GM19395 (cell line): Measurements from ENCODE around the gene KIAA1328.
"Not testable (repeated sequence)": the region's sequence is repeated elsewhere in the genome, so short reads cannot be mapped to it uniquely, and the experiment has no call there.

ENCODE experiments used
- ATAC-seq: cut with Tn5 transposase; IDR thresholded peaks from one replicate; pipeline ENCODE4 v1.9.1; 2021; ENCODE audit warnings: mild to moderate bottlenecking, moderate library complexity; ENCODE audit not compliant: unreplicated experiment

KIAA1328 gene

DNA sequence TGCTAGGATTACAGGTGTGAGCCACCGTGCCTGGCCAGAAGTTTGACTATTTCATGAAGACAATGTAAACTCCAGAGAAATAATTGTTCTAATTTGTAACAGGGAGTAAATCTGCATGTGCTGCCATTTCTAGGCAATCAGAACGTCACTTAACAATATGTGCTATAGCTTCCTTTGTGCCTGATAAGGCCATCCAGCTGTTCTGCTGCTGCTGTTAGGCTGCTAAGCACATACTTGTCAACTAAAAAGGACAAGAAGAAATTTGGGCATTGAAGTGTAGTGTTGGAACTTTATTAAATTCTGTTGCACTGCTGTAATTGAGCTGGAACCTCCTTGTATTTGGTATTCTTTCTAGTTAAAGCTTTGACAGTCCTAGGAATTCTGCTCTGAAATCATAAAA, 57.1 kb downstream of the KIAA1328 start:
- ATAC-seq = no peak

DNA sequence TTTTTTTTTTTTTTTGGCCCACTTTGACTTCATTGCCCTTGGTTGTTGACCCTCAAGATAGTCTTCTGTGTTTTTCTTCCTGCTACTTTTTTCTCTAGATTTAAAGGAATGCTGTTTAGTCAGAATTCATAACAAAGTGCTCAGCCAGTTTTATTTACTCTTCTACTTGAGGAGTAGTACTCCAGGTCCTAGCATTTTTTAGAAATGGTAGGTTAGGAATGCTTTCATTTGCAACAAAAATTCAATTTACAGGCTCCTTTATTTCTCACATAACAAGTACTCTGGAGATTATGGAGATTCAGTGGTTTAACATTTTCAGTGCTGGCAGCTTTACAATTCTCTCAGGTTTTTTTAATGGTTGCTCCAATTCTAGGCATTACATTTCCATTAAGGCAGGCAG, 58.2 kb downstream of the KIAA1328 start:
- ATAC-seq = no peak

DNA sequence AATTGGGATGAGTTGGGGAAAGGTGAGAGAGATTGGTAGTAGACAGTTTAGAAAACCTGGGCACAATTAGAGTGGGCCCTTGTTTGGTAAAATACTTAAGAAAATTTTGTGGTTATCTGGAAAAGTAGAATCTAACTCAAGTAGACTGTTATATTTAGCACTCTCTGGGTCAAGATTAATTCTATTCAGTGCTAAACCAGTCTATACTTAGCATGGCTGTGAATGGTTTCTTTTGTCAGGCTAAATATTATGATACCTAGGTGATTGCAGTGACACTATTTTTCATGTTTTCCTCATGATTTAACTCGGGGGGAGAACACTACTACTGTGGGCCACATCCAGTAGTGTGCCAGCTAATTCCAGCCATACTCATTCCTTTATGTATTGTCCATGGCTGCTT, 58.9 kb downstream of the KIAA1328 start:
- ATAC-seq = no peak

DNA sequence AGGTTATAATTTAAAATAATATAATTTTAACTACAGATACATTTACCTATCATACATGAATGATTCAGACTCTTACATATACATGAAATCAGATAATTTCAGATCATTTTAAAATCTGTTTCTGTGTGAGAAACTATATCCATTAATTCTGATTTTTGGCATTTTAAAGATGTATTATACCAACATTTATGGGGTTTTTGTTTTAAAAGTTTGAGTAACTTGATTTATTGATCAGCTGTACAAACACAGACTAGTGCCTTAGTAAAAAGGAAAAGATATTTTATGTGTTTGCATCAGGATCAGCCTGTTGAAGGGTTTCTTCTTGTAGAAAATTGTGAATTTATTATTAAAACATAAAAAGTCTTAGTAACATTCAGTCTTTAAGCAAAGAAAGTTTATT, 59.9 kb downstream of the KIAA1328 start:
- ATAC-seq = no peak

DNA sequence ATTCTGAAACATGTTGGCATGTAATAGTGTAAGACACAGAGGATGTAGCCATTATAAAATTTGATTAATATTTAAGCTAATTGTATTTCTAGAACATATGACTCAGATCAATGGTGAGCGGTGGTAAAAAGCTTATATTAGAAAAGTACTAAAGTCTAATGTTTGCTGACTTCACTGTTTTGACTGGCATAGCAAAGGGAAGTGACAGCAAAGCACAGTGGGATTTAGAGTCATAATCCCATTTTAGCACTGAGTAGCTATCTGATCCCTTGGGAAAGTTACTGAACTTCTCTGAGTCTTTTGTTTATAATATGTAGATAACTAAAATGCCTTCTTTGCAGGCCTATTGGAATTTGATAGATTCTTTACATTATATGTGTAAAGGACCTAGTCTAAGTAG, 60.4 kb downstream of the KIAA1328 start:
- ATAC-seq = no peak

DNA sequence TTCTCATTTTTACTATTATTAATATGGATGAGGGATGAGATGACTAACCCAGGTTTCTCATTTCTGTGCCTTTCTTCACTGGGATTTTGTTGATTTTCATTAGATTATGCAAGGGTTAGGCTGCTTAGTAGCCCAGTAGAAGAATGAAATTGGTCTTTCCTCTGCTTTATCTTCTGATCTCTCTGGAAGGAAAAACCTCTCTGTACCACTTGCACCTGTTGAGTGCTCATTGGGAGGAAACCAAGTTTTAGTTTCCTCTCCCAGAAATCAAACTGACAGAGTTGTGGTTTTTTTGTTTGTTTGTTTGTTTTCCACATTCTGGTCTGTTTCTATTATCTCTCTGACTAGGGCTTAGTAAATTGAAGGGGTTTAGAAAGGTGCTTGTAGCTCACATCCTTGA, 60.8 kb downstream of the KIAA1328 start:
- no peak for ATAC-seq

DNA sequence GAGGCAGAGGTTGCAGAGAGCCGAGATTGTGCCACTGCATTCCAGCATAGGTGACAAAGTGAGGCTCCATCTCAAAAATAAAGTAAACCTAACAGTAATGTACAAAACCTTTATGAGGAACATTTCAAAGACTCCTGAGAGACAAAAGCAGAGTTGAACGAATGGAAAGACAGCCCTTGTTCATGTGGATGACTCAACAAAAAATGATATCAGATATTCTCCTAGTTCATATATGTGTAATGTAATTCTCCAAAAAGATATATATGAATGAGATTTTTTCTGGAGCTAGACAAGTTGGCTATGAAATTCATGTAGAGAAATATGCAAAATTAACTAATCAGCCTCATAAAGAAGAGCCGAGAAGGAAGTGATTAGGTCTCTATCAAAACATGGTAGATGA, 61.7 kb downstream of the KIAA1328 start:
- ATAC-seq = no peak

DNA sequence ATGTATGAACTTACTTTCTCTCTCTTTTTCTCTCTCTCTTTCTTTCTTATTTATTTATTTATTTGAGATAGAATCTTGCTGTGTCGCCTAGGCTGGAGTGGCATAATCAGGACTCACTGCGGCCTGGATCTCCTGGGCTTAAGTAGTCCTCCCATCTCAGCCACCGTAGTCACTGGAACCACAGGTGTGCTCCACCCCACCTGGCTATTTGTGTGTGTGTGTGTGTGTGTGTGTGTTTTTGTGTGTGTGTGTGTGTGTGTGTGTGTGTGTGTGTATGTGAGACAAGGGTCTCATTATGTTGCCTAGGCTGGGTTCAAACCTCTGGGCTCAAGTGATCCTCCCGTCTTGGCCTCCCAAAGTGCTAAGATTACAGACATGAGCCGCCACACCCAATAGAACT, 64.3 kb downstream of the KIAA1328 start:
- no peak for ATAC-seq

DNA sequence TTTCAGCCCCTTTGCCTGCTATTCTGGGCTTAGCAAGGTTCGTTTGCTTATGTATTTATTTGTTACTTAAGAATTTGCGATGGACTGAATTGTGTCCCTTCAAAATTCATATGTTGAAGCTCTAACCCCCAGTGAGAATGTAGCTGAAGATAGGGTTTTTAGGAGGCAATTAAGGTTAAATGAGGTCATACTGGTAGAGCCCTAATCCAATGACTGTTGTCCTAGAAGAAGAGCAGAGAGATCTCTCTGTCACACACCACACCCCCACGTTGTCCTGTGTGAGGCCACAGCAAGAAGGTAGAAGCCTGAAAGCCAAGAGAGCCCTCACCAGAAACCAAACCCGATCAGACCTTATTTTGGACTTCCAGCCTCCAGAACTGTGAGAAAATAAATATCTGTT, 66.7 kb downstream of the KIAA1328 start:
- ATAC-seq = no peak

DNA sequence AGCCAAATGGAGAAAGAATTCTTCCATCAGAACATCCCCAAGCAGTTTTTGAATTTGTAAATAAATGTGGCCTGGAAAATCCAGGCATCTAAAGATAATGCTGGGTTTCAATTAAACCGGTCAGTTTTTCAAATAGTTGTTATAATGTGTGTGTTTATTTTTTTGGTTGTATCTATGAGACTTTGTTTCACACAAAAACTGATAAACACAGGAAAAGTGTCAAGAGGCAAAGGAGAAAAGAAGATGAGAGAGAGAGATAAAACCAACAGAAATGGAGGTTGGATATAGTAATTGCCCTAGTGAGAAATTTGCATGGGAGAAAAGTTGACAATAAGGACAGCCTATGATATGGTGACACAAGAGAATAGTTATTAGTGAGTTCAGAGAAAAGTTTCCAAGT, 68.3 kb downstream of the KIAA1328 start:
- no peak for ATAC-seq

DNA sequence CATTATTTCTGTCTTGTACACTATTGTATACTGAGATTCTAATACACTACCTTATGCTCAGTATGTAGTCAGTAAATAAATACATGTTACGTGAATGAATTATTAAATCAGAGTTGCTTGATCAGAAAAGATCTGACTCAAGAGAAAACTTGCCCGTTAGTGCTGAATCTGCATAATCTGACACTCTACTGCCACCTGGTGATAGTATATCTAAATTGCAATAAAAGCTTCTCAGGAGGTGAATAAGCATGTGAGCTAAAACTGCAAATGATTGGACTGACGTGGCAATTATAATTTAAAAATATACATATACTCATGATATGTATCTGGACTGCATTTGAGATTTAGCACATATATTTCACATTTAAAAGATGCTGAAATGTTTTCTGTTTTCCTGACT, 70.4 kb downstream of the KIAA1328 start:
- no peak for ATAC-seq

DNA sequence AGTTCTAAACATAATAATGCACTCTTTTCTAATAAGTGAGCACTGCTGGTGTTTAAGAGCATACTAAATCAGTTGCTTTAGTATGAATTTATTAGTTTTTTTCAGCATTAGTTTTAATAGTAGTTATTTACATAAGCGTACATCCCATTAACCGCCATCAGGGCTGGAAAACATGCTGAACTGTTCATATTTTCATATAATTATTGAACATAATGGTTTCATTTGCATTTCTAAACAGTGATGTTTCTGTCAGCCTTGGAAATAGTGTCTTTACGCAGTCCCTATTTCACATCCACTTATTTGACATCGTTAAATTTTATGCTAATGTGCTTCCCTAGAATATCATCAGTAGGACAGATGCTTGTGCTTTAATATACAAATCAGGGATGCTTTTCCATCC, 71.5 kb downstream of the KIAA1328 start:
- no peak for ATAC-seq

DNA sequence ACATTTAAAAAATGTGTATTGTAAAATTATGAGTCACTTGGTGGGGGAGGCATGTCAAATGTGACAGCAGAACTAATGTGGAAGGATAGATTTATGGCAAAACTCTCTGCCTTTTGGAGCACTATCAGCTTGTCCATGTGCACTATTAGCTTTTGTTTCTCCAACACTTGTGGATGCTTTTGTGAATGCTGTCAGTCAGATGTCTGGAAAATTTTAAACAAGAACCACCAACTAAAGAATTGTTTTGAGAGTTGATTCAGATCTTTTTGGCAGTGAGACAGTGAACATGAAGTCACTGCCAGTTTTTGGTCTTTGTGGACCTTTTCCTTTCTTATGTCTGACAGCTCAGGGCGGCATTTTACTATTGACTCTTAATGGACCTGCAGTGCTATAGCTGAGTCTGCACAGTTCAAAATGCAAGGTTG, 72.4 kb downstream of the KIAA1328 start:
- no peak for ATAC-seq

DNA sequence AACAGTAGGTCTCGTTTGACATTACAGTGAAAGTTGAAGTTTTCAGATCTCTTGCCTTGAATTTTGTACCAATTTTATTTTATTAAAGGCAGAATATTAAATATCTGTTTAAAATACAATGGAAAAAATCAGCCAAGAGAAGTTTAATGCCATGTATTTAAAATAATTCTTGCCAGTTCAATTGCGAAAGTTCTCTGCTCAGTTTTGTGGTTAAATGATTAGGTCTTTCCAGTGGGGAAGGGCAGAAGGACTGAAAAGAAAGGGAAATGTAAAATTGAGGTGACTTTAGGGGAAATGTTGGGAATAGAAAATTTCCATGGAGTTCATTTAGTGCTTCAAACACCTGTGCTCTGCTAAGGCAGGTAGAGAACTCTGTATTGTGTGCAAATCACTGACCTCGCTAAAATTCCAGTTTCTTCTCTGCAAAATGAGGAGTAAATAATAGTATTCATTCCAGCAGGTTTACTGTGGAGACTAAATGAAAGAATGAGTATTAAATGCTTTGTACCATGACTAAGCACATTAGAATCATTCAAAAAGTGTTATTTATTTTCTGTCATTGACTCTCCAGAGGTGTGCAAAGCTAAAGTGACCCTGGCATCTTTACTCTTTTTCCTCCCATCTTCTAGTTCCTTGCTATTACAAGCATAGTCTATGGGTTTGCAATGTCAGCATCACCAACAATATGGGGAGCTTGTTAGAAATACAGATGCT, 74.4 kb downstream of the KIAA1328 start:
- no peak for ATAC-seq

DNA sequence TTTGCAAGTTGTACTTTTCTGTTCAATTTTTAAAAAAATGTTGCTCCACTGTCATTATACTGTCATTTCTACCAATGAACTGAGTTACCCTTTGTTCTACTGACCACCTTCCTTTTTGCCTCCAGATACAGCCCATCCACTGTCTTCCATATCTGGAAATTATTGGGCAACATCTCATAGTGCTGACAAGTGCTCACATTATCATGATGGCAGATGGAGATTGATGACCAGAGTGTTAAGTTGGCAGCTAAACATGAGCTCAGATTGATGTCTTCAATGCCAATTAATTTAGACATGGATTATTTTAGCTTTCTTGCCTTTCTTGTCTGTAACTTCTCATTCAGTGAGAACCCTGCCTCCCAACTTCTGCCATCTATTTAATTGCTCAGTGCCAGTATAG, 76.6 kb downstream of the KIAA1328 start:
- ATAC-seq = no peak

DNA sequence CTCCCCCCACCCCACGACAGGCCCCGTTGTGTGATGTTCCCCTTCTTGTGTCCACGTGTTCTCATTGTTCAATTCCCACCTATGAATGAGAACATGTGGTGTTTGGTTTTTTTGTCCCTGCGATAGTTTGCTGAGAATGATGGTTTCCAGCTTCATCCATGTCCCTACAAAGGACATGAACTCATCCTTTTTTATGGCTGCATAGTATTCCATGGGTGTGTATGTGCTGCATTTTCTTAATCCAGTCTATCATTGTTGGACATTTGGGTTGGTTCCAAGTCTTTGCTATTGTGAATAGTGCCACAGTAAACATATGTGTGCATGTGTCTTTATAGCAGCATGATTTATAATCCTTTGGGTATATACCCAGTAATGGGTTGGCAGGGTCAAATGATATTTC, 80.4 kb downstream of the KIAA1328 start:
- ATAC-seq = not testable (repeated sequence)

DNA sequence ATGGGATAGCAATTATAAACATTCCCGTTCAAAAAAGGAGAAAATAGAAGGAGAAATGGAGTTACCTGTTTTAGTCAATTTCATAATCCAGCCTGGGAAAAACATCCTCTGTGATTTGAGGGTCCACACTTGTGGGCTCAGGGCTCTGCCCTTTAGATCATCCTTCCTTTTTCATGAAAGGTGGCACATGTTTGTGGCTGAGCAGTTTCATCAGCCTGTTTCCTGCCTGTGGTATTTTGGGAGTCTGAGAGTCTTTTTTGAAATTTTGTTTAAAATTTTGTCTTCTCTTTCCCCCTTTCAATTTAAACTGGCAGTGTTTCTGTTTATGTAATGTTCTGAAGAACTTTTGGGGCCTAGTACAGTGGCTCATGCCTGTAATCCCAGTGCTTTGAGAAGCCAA, 84.0 kb downstream of the KIAA1328 start:
- ATAC-seq = no peak

DNA sequence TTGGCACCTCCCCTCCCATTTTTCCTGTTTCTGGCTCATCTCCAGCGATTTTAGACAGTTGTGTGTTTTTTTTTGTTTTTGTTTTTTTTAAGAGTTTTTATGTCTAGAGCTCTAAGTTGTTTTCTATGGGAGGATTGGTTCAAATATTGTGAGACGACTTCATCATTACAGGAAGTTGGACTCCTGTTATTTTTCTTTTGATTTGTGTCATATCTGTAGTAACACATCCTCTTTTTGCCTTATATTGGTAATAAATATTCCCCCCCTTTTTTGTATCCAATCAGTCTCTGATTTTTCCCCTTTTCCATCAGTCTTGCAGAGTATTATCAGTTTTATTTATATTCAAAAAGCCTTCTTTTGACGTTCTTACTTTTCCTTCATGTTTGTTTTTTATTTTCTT, 89.0 kb downstream of the KIAA1328 start:
- no peak for ATAC-seq

DNA sequence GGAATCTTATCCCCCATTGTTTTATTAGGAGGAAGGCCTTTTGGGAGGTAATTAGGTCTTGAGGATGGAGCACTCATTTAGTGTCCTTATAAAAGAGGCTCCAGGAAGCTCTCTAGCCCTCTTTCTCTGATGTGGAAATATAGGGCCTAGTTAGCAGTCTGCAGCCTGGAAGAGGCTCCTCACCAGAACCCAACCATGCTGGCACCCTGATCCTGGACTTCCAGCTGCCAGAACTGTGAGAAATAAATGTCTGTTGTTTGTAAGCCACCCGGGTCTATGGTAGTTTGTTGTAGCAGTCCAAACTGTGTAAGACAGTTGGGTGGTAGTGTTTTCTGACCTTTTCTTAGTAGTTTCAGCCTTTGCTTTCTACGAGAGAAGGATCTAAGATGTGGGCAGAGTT, 100.7 kb downstream of the KIAA1328 start:
- ATAC-seq = no peak

DNA sequence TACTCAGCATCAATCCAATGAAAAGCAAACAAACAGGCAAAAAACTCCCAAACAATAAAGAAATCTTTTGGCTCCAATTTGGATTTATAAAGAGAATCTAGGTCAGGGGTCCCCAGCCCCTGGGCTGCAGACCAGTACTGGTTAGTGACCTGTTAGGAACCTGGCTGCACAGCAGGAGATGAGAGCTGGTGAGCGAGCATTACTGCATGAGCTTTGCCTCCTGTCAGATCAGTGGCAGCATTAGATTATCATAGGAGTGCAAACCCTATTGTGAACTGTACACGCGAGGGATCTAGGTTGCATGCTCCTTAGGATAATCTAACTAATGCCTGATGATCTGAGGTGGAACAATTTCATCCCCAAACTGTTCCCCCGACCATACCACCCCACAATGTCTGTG, 102.2 kb downstream of the KIAA1328 start:
- ATAC-seq = no peak

DNA sequence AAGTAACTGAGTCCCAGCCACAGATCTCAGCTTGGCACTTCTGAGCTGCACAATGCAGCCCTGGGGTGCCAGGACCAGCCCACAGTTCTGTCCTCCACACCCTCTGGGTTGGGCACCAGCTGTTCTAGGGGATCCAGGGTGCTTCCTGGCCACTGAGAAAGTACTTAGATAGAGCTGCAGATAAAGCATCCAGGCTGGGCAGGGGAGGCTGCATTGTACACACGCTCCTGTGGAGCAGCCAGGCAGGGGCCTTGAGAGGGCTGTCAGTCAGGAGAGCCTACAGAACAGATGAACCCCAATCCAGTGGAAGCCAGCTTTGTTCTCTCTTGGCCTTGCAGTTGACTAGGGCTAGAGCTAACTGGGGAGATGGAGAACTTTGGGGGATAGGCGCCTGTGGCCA, 104.6 kb downstream of the KIAA1328 start:
- ATAC-seq = no peak

DNA sequence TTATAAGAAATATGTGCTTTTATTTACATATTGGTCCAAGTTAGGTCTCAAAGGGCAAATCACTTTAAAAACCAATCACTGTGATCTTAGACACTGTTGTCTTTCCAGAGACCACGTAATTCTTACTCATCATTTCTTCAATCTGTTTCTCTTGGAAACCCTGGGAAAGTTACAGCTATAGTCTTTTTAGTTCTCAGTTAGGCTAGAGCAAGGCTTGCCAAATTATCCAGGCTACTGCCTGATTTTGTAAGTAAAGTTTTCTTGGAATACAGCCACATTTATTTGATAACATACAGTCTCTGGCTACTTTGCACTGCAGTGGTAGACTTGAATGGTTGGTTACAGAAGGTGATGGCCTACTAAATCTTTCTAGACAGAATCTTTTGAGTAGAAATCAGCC, 106.0 kb downstream of the KIAA1328 start:
- ATAC-seq = no peak

DNA sequence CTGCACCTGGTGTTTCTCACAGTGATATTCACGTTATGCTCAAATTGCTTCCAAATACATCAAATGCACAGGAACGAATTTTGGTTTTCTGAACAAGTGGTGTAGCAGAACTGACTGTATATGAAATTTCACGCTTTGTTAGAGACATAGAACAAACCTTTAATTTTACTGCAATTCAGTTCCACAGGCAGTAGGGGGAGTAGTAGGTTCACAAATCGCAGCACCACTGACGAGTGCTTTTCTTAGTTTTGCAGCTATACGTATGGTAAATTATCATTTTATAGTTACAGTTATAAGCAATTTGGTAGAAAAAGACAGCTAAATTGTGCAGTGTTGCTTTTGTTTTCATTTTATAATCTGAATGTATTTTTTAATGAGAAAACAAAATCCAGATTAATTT, 113.3 kb downstream of the KIAA1328 start:
- peak; percentile 62 for ATAC-seq
